GM12801 (cell line): ENCODE results near the gene GALNT9.

ENCODE experiments used
- TF ChIP-seq, protein P1 (sequence below): IDR thresholded peaks from one replicate; pipeline ENCODE4 v1.5.1; 2011; ENCODE audit warnings: control low read depth; ENCODE audit not compliant: insufficient read length; ENCODE audit errors: extremely low read depth

Gene GALNT9

DNA sequence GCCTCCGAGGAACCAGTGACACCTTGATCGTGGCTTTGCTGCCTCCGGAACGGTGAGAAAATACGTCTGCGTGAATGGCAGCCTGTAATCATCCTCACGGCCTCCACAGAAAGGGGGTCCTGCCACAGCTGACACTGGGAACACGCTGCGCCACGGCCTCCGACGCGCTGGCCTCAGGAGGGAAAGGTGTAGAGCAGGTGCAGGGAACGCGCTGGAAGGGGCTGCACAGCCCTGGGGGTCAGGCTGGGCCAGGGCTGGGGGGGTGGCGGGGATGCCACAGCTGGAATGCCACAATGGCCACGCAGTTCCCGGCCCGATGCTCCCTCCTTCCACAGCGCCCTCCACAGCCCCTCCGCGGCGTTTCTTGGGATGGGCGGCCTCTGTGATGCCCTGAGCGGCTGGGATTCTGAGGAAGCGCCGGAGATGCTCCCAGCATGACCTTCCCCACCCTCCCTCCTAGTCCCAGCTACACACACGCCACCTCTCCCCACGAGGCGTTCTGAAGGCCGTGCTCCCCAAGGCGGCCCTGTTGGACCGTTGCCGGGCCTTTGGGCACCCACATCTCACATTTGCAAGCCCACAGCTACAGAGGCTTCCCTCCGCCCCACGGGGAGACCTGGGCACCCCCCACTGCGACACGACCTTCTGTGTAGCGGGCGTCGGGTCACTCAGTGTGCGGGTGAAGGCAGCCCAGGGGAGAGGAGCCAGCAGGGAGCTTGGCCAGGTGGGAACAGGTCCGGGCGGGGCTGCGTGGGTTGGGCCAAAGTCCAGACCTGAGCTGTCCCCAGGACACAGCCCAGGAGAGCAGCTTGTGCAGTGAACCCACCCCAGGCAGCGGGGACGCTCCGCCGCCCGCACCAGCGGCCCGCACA, 31.8 kb upstream of the GALNT9 start:
- TF ChIP-seq, protein P1, sequence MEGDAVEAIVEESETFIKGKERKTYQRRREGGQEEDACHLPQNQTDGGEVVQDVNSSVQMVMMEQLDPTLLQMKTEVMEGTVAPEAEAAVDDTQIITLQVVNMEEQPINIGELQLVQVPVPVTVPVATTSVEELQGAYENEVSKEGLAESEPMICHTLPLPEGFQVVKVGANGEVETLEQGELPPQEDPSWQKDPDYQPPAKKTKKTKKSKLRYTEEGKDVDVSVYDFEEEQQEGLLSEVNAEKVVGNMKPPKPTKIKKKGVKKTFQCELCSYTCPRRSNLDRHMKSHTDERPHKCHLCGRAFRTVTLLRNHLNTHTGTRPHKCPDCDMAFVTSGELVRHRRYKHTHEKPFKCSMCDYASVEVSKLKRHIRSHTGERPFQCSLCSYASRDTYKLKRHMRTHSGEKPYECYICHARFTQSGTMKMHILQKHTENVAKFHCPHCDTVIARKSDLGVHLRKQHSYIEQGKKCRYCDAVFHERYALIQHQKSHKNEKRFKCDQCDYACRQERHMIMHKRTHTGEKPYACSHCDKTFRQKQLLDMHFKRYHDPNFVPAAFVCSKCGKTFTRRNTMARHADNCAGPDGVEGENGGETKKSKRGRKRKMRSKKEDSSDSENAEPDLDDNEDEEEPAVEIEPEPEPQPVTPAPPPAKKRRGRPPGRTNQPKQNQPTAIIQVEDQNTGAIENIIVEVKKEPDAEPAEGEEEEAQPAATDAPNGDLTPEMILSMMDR = no peak

DNA sequence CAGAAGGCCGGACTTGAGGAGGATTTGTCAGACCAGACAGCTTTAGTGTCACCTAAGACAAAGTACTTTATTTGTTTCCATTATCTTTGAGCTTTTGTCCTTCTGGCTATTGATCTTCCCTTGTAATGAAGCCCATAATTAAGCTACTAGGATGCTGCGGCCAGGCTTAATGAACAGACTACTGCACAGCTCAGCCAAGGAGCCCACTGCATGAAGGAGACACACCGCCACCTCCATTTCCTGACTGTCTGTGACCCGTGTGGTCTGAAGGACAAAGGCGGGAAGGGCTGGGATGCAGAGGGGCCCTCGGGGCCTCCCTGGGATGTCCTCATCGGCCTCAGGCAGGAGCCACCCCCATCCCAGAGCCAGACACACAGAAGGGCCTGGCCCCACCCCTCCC, 31.0 kb upstream of the GALNT9 start:
- TF ChIP-seq, protein P1 = no peak

DNA sequence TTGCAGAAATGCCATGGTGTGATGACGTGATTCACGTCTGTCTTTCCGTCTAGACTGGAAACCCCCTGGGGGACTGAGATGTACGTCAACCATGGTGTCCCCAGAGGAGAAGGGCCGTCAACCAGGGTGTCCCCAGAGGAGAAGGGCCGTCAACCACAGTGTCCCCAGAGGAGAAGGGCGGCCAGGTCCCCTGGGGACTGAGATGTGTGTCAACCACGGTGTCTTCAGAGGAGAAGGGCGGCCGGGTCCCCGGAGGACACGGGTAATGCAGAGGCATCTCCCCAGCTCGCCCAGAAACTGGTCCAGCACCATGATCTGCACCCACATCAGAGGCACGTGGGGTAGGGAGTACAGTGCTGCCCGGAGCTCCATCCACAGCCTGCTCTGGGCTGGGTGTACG, 30.6 kb upstream of the GALNT9 start:
- TF ChIP-seq, protein P1 = no peak

DNA sequence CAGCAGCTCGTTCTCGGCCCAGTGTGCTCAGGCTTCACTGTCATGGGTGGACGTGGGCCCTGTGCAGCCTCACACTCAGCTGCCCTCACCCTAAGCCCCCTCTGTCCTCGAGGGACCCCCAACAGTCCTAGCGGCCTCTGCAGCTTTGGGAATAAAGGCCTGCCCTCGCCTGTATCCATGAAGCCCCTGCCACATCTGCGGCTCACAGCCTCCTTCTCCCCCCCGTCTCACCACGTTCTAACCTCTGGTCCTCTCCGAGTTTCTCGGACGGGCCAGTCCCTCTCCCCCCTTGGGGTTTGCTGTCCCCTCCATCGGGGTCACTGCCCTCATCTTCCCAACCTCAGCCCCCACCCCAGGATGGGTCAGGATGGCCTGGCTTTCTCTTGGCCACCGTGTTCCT, 30.2 kb upstream of the GALNT9 start:
- TF ChIP-seq, protein P1 = no peak

DNA sequence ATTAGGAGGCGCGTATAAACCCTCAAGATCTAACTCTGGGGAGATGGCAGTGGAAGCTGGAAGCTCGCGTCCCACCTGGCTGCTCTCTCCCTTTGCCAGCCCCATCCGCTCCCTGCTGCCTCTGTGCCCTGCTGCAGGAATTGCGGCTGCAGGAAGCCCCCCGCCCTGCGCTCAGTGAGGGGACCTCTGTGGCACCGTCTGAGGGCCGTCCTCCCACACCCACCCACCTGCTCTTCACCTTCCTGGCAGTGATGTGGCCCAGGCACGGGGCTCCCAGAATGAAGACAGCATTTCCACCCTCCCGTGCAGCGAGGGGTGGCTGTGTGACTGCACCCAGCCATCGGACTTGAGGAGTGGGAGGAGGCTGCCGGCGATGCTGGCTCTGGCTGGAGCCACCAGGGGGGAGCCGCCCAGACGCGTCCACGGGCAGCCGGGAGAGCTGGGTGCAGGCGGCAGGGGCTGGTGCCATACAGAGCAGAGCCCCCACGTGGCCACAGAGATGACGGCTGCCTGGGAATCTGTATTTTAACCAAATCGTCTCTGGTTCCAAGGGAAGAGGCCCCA, 28.3 kb upstream of the GALNT9 start:
- TF ChIP-seq, protein P1 = no peak

DNA sequence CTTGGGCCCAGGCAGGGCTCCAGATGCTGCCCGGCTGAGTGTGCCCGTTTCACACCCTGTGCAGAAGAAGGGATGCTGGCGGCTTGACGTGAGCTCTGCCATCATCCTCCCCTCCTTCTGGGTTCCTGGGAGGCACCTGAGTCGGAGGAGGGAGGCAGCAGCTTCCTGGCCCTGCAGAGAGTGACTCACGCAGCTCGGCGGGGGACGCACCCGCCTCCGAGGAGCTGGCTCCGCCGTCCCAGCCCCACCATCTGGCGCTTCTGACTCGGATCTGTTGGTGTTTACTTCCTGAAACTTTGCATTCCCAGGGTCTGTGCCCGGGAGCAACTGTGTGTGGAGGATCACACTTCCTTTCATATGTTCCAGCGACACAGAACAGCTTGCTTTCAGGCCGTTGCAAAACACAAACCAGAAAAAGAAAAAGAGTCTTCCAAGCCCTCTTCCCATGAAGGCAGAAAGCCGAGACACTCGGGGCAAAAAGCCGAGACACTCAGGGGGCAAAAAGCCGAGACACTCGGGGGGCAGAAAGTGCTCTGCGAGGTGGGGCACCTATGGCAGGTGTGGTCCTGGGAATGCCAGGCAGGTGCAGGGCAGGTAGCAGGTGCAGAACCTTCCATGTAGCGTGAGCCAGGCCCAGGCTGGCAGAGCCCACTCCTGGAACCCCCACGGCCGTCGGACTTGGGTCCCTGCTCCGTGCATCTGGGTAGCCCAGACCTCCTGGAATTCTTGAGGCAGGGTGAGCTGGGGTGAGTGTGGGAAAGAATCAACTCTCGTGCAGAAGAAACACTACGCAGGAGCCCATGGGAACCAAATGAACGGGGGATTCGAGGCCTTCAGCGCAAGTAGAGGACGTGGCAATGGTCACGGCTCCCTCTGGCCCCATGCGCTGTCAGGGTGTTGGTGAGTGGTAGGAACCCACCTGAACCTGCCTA, 27.6 kb upstream of the GALNT9 start:
- TF ChIP-seq, protein P1 = no peak
